Mesendoderm (in vitro differentiated cells): ENCODE results near the gene TTLL9.

Source experiments
- DNase-seq: peaks from one replicate; pipeline ENCODE4 v3.0.0; 2013
- H2AK5ac ChIP-seq: 2 replicates; pipeline ENCODE4 v1.6.1; 2013; ENCODE audit warnings: low read length, inconsistent platforms
- H2BK120ac ChIP-seq: 2 replicates; pipeline ENCODE4 v1.6.1; 2013; ENCODE audit warnings: low read depth, mild to moderate bottlenecking, low read length, moderate library complexity, mixed read lengths
- H2BK15ac ChIP-seq: replicated peaks from 2 replicates; pipeline ENCODE4 v1.6.1; 2013; ENCODE audit warnings: low read depth, mild to moderate bottlenecking, moderate library complexity
- H2BK5ac ChIP-seq: 2 replicates; pipeline ENCODE4 v1.6.1; 2013; ENCODE audit warnings: low read length, inconsistent platforms
- H3K18ac ChIP-seq: 2 replicates; pipeline ENCODE4 v1.6.1; 2013; ENCODE audit warnings: mild to moderate bottlenecking, low read length, mixed read lengths
- H3K23ac ChIP-seq: one replicate; pipeline ENCODE4 v1.6.1; 2013; ENCODE audit warnings: low read length
- H3K27ac ChIP-seq: 2 replicates; pipeline ENCODE4 v1.5.1; 2013; ENCODE audit warnings: low read depth, mild to moderate bottlenecking, inconsistent platforms, low read length, moderate library complexity
- H3K27me3 ChIP-seq: 2 replicates; pipeline ENCODE4 v1.6.1; 2013; ENCODE audit warnings: low read length, control low read depth, mild to moderate bottlenecking, inconsistent platforms; ENCODE audit not compliant: insufficient read depth, poor library complexity
- H3K36me3 ChIP-seq: 2 replicates; pipeline ENCODE4 v1.6.1; 2013; ENCODE audit warnings: low read length, inconsistent platforms; ENCODE audit not compliant: control insufficient read depth, insufficient read depth
- H3K4ac ChIP-seq: one replicate; pipeline ENCODE4 v1.6.1; 2013; ENCODE audit warnings: low read depth, mild to moderate bottlenecking, low read length, moderate library complexity
- H3K4me1 ChIP-seq: 2 replicates; pipeline ENCODE4 v1.6.1; 2013; ENCODE audit warnings: low read depth, low read length, inconsistent platforms; ENCODE audit not compliant: control insufficient read depth
- H3K4me2 ChIP-seq: 2 replicates; pipeline ENCODE4 v1.6.1; 2013; ENCODE audit warnings: low read length
- H3K4me3 ChIP-seq: 2 replicates; pipeline ENCODE4 v1.5.1; 2013; ENCODE audit warnings: mild to moderate bottlenecking, low read length
- H3K56ac ChIP-seq: one replicate; pipeline ENCODE4 v1.6.1; 2013; ENCODE audit warnings: low read length
- H3K79me1 ChIP-seq: 2 replicates; pipeline ENCODE4 v1.6.1; 2013; ENCODE audit warnings: low read length, inconsistent platforms
- H3K79me2 ChIP-seq: 2 replicates; pipeline ENCODE4 v1.6.1; 2013; ENCODE audit warnings: mild to moderate bottlenecking, low read length; ENCODE audit not compliant: control insufficient read depth, insufficient read depth
- H3K9ac ChIP-seq: 2 replicates; pipeline ENCODE4 v1.6.1; 2013; ENCODE audit warnings: low read length, inconsistent platforms
- H4K5ac ChIP-seq: one replicate; pipeline ENCODE4 v1.6.1; 2013; ENCODE audit warnings: low read length
- H4K8ac ChIP-seq: one replicate; pipeline ENCODE4 v1.6.1; 2013; ENCODE audit warnings: low read depth, mild to moderate bottlenecking, control low read depth, low read length, moderate library complexity
- WGBS: extraction: QIAGEN DNeasy Blood & Tissue Kit; methylation state at CpG from one replicate; pipeline ENCODE4 v1.1.7; 2013; ENCODE audit warnings: low lambda C conversion rate, missing lambda C conversion rate; ENCODE audit not compliant: insufficient coverage; ENCODE audit errors: extremely low coverage; 5-methylcytosine and 5-hydroxymethylcytosine counted together

The TTLL9 gene

DNA sequence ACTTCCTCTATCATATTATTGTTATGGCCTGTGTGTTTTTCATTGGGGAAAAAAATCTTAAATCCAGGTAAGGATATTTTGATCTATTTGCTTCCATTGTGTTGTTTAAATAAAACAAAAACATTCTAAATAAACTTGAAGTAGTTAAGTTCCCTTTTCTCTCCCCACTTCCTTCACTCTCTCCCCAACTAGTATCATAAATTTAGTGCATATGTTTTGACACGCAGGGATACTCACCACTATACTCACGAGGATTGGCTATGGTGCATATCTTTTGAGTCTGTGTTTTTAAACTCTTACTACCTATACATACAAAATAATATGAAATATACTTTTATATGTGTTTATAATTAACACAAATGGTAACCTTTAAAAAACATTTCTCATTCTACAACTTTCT lies 5.2 kb downstream of the TTLL9 start:
- Histone ChIP-seq H2BK5ac (no peak overlapping the region), H3K79me2 (no peaks in the 10 kb centered on the region), H3K18ac (no peak overlapping the region), H4K5ac (no peak overlapping the region), H3K4me3 (no peak overlapping the region), H3K4me2 (no peak overlapping the region), H3K79me1 (no peaks in the 10 kb centered on the region), H3K36me3 (no peaks in the 10 kb centered on the region), H2BK120ac (no peak overlapping the region), H2BK15ac (no peak overlapping the region), H3K4ac (no peak overlapping the region), H3K27ac (no peak overlapping the region), H3K56ac (no peak overlapping the region), H4K8ac (no peak overlapping the region), H3K4me1 (no peaks in the 10 kb centered on the region), H3K27me3 (peaks cover 5% of the 10 kb centered on the region), H3K23ac (no peak overlapping the region), H2AK5ac (no peak overlapping the region), H3K9ac (no peak overlapping the region)
- no CpG with 5 or more reads among the region's 2 CpGs for WGBS
- no peak for DNase-seq

DNA sequence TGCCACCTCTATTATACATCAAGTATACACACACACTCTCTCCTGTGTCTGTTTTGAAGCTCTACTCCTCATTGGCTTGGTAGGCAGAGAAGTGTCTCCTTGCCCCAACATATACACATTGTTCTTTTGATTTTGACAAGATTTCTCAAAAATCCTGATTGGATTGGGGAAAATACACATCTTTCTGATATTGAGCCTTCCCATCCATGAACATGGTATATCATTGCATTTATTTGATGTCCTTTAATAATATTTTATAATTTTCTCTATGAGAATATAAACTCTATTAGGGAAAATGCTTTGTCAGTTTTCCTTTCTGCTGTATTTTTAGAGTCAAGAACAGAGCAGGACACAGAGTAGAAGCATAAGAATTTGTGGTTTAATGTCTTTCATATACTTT lies 7.2 kb downstream of the TTLL9 start:
- no peaks in the 10 kb centered on the region for H3K27me3 ChIP-seq
- H3K36me3 ChIP-seq = no peaks in the 10 kb centered on the region
- no peak overlapping the region for H4K5ac ChIP-seq
- no peak overlapping the region for H3K27ac ChIP-seq
- H3K9ac ChIP-seq = no peak overlapping the region
- H3K4me1 ChIP-seq = no peaks in the 10 kb centered on the region
- no peak overlapping the region for H3K23ac ChIP-seq
- H3K79me2 ChIP-seq = no peaks in the 10 kb centered on the region
- no peaks in the 10 kb centered on the region for H3K79me1 ChIP-seq
- no peak overlapping the region for H3K4ac ChIP-seq
- H3K56ac ChIP-seq = no peak overlapping the region
- DNase-seq = no peak
- no peak overlapping the region for H3K18ac ChIP-seq
- H2BK120ac ChIP-seq = no peak overlapping the region
- H2BK15ac ChIP-seq = no peak overlapping the region
- no peak overlapping the region for H2AK5ac ChIP-seq
- H3K4me3 ChIP-seq = no peak overlapping the region
- H4K8ac ChIP-seq = no peak overlapping the region
- H2BK5ac ChIP-seq = no peak overlapping the region
- no peak overlapping the region for H3K4me2 ChIP-seq

DNA sequence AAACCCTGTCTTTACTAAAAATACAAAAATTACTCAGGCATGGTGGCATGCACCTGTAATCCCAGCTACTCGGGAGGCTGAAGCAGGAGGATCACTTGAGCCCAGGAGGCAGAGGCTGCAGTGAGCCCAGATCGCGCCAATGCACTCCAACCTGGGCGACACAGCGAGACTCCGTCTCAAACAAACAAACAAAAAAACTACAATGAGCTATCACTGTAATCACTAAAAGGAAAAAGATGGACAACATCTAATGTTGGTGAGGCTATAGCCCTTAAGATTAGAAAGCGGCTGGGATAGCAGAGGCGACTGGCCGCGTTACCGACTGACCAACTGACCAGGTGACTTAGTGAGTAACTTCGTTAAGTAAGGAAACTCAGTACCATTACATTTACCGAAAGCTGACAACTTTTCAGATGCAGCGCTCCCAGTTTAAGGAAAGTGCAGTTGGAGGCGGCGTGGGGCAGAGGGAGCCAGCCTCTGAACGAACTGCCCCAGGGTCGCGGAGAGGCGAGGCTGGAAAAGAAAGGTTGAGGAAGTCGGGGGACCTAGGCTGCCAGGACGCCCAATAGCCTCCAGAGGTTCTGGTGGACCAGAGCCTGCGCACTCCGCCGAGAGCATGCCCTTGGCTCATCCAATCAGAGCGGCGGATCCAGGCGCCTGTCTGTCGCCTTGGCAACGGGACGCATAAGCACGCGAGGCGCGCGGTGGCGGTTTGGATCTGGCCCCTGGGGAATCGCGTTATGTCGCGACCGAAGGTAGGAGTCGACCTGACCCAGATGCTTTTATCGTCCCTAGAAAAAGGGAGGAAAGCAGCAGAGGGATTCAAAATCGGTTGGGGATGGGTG lies 8.9 kb downstream of the TTLL9 start:
- Histone ChIP-seq H3K4ac (no peak overlapping the region), H2BK5ac (no peak overlapping the region)

DNA sequence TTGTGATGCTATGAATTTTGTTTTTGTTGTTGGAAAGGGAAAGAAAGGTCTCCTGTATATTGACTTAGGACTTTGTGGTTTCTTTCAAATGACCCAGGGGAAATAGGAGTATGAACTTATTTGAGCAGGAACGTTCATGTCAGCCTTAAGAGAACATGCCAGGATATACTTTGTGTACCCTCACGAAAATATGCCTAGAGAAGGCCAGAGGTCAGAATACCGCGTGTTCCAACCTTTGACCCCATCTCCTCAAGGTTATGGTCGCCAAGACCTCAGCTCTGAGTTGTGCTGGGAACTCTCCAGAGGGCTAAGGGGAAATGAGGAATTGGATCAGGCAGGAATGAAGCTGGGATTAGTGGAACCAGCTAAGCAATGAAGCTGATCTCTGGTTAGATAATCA lies 11.5 kb downstream of the TTLL9 start:
- H3K4me1 ChIP-seq = no peaks in the 10 kb centered on the region
- DNase-seq = no peak
- H3K36me3 ChIP-seq = no peaks in the 10 kb centered on the region
- H2BK15ac ChIP-seq = no peak overlapping the region
- no peak overlapping the region for H3K4ac ChIP-seq
- H2BK5ac ChIP-seq = no peak overlapping the region
- WGBS = no CpG with 5 or more reads among the region's 5 CpGs
- no peak overlapping the region for H3K56ac ChIP-seq
- no peaks in the 10 kb centered on the region for H3K79me2 ChIP-seq
- H3K79me1 ChIP-seq = no peaks in the 10 kb centered on the region
- H4K5ac ChIP-seq = no peak overlapping the region
- no peak overlapping the region for H3K9ac ChIP-seq
- H2BK120ac ChIP-seq = no peak overlapping the region
- H2AK5ac ChIP-seq = no peak overlapping the region
- no peak overlapping the region for H3K27ac ChIP-seq
- no peaks in the 10 kb centered on the region for H3K27me3 ChIP-seq
- no peak overlapping the region for H3K18ac ChIP-seq
- no peak overlapping the region for H3K23ac ChIP-seq
- H3K4me2 ChIP-seq = no peak overlapping the region
- no peak overlapping the region for H3K4me3 ChIP-seq
- H4K8ac ChIP-seq = no peak overlapping the region

More for the DNA sequence above, 8.9 kb downstream of the TTLL9 start:
- Histone ChIP-seq H3K4me2 (peak overlapping the region; percentile 89), H3K36me3 (no peaks in the 10 kb centered on the region), H2BK120ac (no peak overlapping the region), H4K5ac (no peak overlapping the region), H4K8ac (no peak overlapping the region), H2BK15ac (no peak overlapping the region), H2AK5ac (no peak overlapping the region), H3K79me2 (no peaks in the 10 kb centered on the region), H3K9ac (peak overlapping the region; percentile 76), H3K56ac (peak overlapping the region; percentile 87), H3K23ac (no peak overlapping the region), H3K4me1 (no peaks in the 10 kb centered on the region), H3K18ac (no peak overlapping the region), H3K27ac (no peak overlapping the region), H3K4me3 (peak overlapping the region; percentile 51), H3K27me3 (no peaks in the 10 kb centered on the region), H3K79me1 (no peaks in the 10 kb centered on the region)
- peak; percentile 99 for DNase-seq
- WGBS = no CpG with 5 or more reads among the region's 45 CpGs

DNA sequence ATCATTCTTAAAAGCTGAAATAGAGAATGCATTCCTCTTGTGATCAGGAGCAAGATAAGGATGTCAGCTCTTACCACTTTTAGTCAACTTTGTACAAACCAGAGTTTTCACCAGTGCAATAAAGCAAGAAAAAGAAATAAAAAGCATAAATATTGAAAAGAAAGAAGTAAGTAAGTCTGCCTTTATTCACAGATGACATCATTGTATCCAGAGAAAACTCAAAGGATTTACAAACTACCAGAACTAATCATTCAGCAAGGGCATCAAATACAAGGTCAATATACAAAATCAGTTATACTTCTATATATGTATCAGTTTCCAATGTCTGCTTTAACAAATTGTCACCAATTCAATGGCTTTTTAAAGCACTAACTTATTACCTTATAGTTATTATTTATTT lies 13.4 kb downstream of the TTLL9 start:
- no peak overlapping the region for H4K8ac ChIP-seq
- H4K5ac ChIP-seq = no peak overlapping the region
- H3K27me3 ChIP-seq = no peaks in the 10 kb centered on the region
- H3K4me1 ChIP-seq = no peaks in the 10 kb centered on the region
- no peak overlapping the region for H3K4me3 ChIP-seq
- no peak overlapping the region for H3K4ac ChIP-seq
- H2AK5ac ChIP-seq = no peak overlapping the region
- H3K79me1 ChIP-seq = no peaks in the 10 kb centered on the region
- no peak overlapping the region for H3K9ac ChIP-seq
- no peak overlapping the region for H3K4me2 ChIP-seq
- H3K27ac ChIP-seq = no peak overlapping the region
- no peaks in the 10 kb centered on the region for H3K36me3 ChIP-seq
- H3K18ac ChIP-seq = no peak overlapping the region
- H2BK5ac ChIP-seq = no peak overlapping the region
- no peak overlapping the region for H2BK120ac ChIP-seq
- H3K79me2 ChIP-seq = no peaks in the 10 kb centered on the region
- H3K56ac ChIP-seq = no peak overlapping the region
- H2BK15ac ChIP-seq = no peak overlapping the region
- no peak overlapping the region for H3K23ac ChIP-seq
- no peak for DNase-seq

DNA sequence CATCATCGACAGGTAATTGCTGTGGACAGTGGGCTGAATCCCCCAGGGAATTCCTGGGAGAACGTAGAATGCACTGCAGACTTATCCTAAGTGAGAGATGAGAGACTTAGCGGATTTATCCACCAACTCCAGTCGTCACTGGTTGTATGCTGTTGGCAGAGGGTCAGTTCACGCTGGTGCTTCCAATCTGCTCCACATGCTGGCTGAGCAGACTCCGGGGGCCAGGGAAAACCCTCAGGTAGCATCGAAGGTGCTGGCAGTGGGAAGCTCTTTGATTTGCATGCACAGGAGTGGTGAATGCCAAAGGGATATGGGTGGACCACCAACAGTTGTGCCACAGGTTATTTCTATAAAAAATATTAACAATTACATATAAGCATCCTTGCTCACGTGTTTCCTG lies 20.2 kb downstream of the TTLL9 start:
- Histone ChIP-seq H2BK15ac (no peak overlapping the region), H3K4me2 (no peak overlapping the region), H3K79me2 (no peaks in the 10 kb centered on the region), H3K36me3 (no peaks in the 10 kb centered on the region), H3K4ac (no peak overlapping the region), H3K27ac (no peak overlapping the region), H3K4me3 (no peak overlapping the region), H3K27me3 (no peaks in the 10 kb centered on the region), H3K56ac (no peak overlapping the region), H2BK120ac (no peak overlapping the region), H3K4me1 (no peaks in the 10 kb centered on the region), H2AK5ac (no peak overlapping the region), H3K79me1 (no peaks in the 10 kb centered on the region), H3K18ac (no peak overlapping the region), H2BK5ac (no peak overlapping the region), H4K8ac (no peak overlapping the region), H4K5ac (no peak overlapping the region), H3K23ac (no peak overlapping the region), H3K9ac (no peak overlapping the region)
- no peak for DNase-seq
- WGBS = no CpG with 5 or more reads among the region's 8 CpGs
